K562 (cell line): ENCODE data around the gene EHBP1. TPM values are rescaled to one million over a fixed set of nuclear protein-coding genes. Genes with fewer than 3 reads are reported as not detected.

Experiments
- CBX3 ChIP-seq, 2 experiments: IDR thresholded peaks; 1 replicate in 1 of 2; 2 replicates in 1 of 2; pipeline ENCODE4 v1.6.1; 2012; ENCODE audit warnings: inconsistent platforms in 2 of 2, low read length in 2 of 2, borderline replicate concordance in 1 of 2, control low read depth in 1 of 2
- DACH1 ChIP-seq: fragments of 450-650 bp; IDR thresholded peaks from 2 replicates; pipeline ENCODE4 v1.6.1; 2018; ENCODE audit not compliant: partially characterized antibody
- FOXM1 ChIP-seq, 2 experiments: fragments of 450-650 bp in 1 of 2; sonication (generic) in 1 of 2; formaldehyde crosslinking in 1 of 2; IDR thresholded peaks; 2 replicates each; pipeline versions ENCODE4 v1.6.1 to v1.9.0; 2017 to 2022; ENCODE audit warnings: low read depth in 2 of 2, mild to moderate bottlenecking in 2 of 2, missing genetic modification reagents in 1 of 2, moderate library complexity in 1 of 2
- GABPB1 ChIP-seq: sonication (generic); formaldehyde crosslinking; IDR thresholded peaks from 2 replicates; pipeline ENCODE4 v1.8.0; 2022; ENCODE audit warnings: mild to moderate bottlenecking, missing genetic modification reagents
- HMG20B ChIP-seq: fragments of 250-450 bp; sonication (Bioruptor Pico); IDR thresholded peaks from 2 replicates; pipeline ENCODE4 v1.5.0; 2021; ENCODE audit warnings: mild to moderate bottlenecking
- MAFK ChIP-seq: IDR thresholded peaks from 2 replicates; pipeline ENCODE4 v1.6.1; 2011; ENCODE audit warnings: low read length, improper control_type of control experiment
- MCM5 ChIP-seq: fragments of 450-650 bp; IDR thresholded peaks from 2 replicates; pipeline ENCODE4 v1.6.1; 2016; ENCODE audit warnings: low read depth
- SMAD4 ChIP-seq: fragments of 250-450 bp; sonication (Bioruptor Pico); conservative IDR thresholded peaks from 2 replicates; pipeline ENCODE4 v1.8.0; 2021; ENCODE audit warnings: inconsistent platforms, mild to moderate bottlenecking, moderate library complexity
- TRIM28 ChIP-seq: fragments of 450-650 bp; IDR thresholded peaks from 2 replicates; pipeline ENCODE4 v1.6.1; 2017
- ZNF24 ChIP-seq: fragments of 450-650 bp; IDR thresholded peaks from 2 replicates; pipeline ENCODE4 v1.6.1; 2016
- ZNF589 ChIP-seq: fragments of 200-800 bp; sonication (Bioruptor generic); IDR thresholded peaks from 2 replicates; pipeline ENCODE4 v1.6.1; 2016; ENCODE audit warnings: low read depth, missing genetic modification characterization, missing compliant biosample characterization
- polyA plus RNA-seq, 8 experiments: library from polyadenylated mRNA; depleted of rRNA in 4 of 8; stranded (reverse) in 5 of 8; unstranded in 3 of 8; fragments of >200 nt; fragmentation: Nextera tagmentation in 2 of 8; fragmentation: Illumina TruSeq in 1 of 8; extraction: Ambion mirVana in 2 of 8; extraction: Trizol in 1 of 8; gene quantifications; 2 replicates each; pipeline versions ENCODE4 v1.2.1 to v1.2.3, GENCODE V29; 2011 to 2014; ENCODE audit warnings: inconsistent platforms in 1 of 8, missing spikeins in 1 of 8
- total RNA-seq, 7 experiments: library from RNA; depleted of rRNA in 6 of 7; stranded (reverse); fragments of >200 nt in 6 of 7; fragmentation: Illumina TruSeq in 2 of 7; extraction: Trizol in 2 of 7; gene quantifications; 2 replicates each; pipeline versions ENCODE4 v1.2.1 to v1.2.3, GENCODE V29; 2011 to 2021; ENCODE audit warnings: low replicate concordance in 1 of 7
- TF ChIP-seq, protein P1 (sequence below): fragments of 450-650 bp; IDR thresholded peaks from 2 replicates; pipeline ENCODE4 v1.7.1; 2018; ENCODE audit warnings: mild to moderate bottlenecking, low read depth; ENCODE audit not compliant: partially characterized antibody
- TF ChIP-seq, protein P2 (sequence below), 2 experiments: fragments of 450-650 bp; formaldehyde crosslinking in 1 of 2; IDR thresholded peaks; 2 replicates each; pipeline versions ENCODE4 v1.4.0 to v1.6.1; 2014 to 2020; ENCODE audit warnings: mild to moderate bottlenecking in 2 of 2, borderline replicate concordance in 1 of 2, low read depth in 1 of 2
- TF ChIP-seq, protein P3 (sequence below), 2 experiments: fragments of 450-650 bp in 1 of 2; sonication (generic) in 1 of 2; formaldehyde crosslinking in 1 of 2; IDR thresholded peaks in 1 of 2; conservative IDR thresholded peaks in 1 of 2; 2 replicates each; pipeline versions ENCODE4 v1.6.1 to v1.8.1; 2016 to 2023; ENCODE audit warnings: mild to moderate bottlenecking in 2 of 2, moderate library complexity in 2 of 2, inconsistent platforms in 1 of 2, missing genetic modification reagents in 1 of 2

Gene EHBP1
- total and polyA plus RNA-seq, 9 of the 15 experiments (the other 6 are each of a cell fraction or from before 2014, with no cell fraction given): 8.9 to 26.6 (median 19.3) TPM

DNA sequence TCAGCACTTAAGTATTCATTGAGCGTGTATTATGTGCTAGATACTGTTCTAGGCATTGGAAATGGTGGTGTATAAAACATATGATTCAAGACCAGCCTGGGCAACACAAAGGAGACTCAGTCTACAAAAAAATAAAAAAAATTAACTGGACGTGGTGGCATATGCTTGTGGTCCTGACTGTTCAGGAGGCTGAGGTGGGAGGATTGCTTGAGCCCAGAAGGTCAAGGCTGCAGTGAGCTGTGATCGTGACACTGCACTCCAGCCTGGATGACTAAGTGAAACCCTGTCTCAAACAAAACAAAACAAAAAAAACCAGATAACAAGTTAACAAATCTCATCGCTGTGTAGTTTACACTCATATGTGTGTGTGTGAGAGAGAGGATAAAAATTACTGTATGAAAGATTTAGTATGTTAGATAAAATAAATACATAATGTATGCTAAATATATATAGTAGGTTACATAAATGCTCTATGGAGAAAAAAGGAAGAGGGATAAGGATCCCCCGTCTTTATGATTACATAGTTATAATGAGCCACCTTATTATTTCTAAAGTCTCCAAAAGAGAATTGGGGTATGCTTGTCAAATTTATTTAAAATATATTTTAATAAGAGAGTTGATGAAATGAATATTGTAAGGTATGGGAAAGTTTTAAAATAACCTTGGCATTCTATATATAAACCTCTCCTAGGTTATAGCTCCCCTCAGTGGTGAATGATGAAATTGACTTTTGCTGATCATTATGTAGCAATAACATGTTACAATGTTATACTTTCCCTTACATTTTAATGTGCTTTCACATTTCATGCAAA is 69.2 kb downstream of the EHBP1 start (continued):
- TF ChIP-seq MAFK: peak; percentile 77
- TF ChIP-seq ZNF589 (CRISPR knock-in tag): 0 out of 2 replicates have a peak, but pooled peaks have one; percentile 30
- peak; percentile 30; the same call in 1 of the 2 replicates for TF ChIP-seq TRIM28
- TF ChIP-seq FOXM1 (IDR thresholded peaks at IDR 0.05; ENCODE audit: low read depth): peak; percentile 47; the same call in 1 of the 2 replicates
- TF ChIP-seq FOXM1 (CRISPR knock-in tag; IDR thresholded peaks at IDR 0.05; ENCODE audit: low read depth): no peak
- TF ChIP-seq MCM5: no peak
- peak in 1 of 2 experiments; percentile 29; a peak in 1 of 3 replicates for TF ChIP-seq CBX3 (IDR thresholded peaks at IDR 0.05; ENCODE audit: borderline replicate concordance in 1 of 2, low read length in 2 of 2)
- TF ChIP-seq HMG20B: no peak
- TF ChIP-seq, protein P1, sequence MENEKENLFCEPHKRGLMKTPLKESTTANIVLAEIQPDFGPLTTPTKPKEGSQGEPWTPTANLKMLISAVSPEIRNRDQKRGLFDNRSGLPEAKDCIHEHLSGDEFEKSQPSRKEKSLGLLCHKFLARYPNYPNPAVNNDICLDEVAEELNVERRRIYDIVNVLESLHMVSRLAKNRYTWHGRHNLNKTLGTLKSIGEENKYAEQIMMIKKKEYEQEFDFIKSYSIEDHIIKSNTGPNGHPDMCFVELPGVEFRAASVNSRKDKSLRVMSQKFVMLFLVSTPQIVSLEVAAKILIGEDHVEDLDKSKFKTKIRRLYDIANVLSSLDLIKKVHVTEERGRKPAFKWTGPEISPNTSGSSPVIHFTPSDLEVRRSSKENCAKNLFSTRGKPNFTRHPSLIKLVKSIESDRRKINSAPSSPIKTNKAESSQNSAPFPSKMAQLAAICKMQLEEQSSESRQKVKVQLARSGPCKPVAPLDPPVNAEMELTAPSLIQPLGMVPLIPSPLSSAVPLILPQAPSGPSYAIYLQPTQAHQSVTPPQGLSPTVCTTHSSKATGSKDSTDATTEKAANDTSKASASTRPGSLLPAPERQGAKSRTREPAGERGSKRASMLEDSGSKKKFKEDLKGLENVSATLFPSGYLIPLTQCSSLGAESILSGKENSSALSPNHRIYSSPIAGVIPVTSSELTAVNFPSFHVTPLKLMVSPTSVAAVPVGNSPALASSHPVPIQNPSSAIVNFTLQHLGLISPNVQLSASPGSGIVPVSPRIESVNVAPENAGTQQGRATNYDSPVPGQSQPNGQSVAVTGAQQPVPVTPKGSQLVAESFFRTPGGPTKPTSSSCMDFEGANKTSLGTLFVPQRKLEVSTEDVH: no peak
- 0 out of 2 replicates have a peak, but pooled peaks have one; percentile 33 for TF ChIP-seq SMAD4 (CRISPR knock-in tag)
- TF ChIP-seq, protein P2, sequence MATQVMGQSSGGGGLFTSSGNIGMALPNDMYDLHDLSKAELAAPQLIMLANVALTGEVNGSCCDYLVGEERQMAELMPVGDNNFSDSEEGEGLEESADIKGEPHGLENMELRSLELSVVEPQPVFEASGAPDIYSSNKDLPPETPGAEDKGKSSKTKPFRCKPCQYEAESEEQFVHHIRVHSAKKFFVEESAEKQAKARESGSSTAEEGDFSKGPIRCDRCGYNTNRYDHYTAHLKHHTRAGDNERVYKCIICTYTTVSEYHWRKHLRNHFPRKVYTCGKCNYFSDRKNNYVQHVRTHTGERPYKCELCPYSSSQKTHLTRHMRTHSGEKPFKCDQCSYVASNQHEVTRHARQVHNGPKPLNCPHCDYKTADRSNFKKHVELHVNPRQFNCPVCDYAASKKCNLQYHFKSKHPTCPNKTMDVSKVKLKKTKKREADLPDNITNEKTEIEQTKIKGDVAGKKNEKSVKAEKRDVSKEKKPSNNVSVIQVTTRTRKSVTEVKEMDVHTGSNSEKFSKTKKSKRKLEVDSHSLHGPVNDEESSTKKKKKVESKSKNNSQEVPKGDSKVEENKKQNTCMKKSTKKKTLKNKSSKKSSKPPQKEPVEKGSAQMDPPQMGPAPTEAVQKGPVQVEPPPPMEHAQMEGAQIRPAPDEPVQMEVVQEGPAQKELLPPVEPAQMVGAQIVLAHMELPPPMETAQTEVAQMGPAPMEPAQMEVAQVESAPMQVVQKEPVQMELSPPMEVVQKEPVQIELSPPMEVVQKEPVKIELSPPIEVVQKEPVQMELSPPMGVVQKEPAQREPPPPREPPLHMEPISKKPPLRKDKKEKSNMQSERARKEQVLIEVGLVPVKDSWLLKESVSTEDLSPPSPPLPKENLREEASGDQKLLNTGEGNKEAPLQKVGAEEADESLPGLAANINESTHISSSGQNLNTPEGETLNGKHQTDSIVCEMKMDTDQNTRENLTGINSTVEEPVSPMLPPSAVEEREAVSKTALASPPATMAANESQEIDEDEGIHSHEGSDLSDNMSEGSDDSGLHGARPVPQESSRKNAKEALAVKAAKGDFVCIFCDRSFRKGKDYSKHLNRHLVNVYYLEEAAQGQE (IDR thresholded peaks at IDR 0.05; ENCODE audit: borderline replicate concordance): peak; percentile 59; the same call in 1 of the 2 replicates
- TF ChIP-seq, protein P2 (CRISPR knock-in tag; IDR thresholded peaks at IDR 0.05; ENCODE audit: low read depth): no peak
- TF ChIP-seq, protein P3, sequence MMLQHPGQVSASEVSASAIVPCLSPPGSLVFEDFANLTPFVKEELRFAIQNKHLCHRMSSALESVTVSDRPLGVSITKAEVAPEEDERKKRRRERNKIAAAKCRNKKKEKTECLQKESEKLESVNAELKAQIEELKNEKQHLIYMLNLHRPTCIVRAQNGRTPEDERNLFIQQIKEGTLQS (IDR thresholded peaks at IDR 0.05): peak; percentile 45
- TF ChIP-seq, protein P3 (CRISPR knock-in tag; conservative IDR thresholded peaks at IDR 0.05): no peak
- TF ChIP-seq GABPB1 (CRISPR knock-in tag): 0 out of 2 replicates have a peak, but pooled peaks have one; percentile 25
- peak; percentile 40 for TF ChIP-seq ZNF24
- no peak for TF ChIP-seq DACH1
